IPS-18c (cell line): ENCODE measurements around the gene KRTAP4-9.
"Not testable (repeated sequence)": the region's sequence is repeated elsewhere in the genome, so short reads cannot be mapped to it uniquely, and the experiment has no call there.

Source experiments
- H3K4me3 ChIP-seq: 2 replicates; pipeline ENCODE4 v1.7.0; 2013; ENCODE audit warnings: low read depth, mild to moderate bottlenecking, low read length, moderate library complexity; ENCODE audit not compliant: insufficient read depth
- H3K9me3 ChIP-seq: one replicate; pipeline ENCODE4 v1.6.1; 2013; ENCODE audit warnings: mild to moderate bottlenecking, low read length, moderate library complexity; ENCODE audit not compliant: control insufficient read depth, insufficient read depth

The KRTAP4-9 gene

DNA sequence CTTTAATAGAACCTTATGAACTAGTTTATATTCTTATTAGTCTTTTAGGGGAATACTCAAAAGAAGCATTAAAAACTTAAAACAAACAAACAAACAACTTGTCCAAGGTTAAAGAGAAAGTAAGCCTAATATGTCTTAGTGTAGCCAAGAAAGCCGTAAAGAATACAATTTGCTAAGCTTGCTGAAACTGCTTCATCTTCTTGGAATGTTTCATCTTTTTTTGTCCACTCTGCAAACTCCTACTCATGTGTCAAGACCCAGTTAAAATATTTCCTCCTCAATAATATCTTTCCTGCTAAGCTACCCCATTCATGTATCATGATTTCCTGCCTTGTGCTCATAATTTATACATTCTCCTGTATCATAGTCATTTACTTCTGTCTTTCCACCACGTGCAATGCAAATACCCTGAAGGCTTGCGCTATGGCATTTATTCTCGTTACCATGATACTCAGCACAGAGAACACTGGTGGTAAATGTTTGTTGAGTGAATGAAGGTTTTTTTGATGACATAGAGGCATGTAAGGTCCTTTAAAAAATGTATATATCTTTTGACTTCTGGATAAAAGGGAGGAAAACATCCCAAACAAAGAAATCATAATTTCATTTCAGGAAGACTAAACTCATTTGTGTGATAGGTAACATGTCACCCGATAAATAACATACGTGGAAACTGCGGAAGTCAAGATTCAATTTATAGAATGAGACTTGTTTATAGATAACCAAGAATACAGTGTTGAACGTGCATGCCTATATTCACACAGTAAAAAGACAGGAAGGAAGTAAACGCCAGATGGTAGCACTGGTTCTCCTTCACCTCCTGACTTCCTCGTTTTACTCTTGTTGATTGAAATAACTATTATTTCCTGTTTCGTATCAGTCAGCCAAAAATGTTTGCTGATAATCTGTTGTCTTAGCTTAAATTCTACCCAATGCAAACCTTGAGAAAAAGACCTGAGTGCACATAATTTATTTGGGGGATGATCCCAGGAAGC is 14.8 kb downstream of the KRTAP4-9 start:
- not testable (repeated sequence) for H3K9me3 ChIP-seq, H3K4me3 ChIP-seq

DNA sequence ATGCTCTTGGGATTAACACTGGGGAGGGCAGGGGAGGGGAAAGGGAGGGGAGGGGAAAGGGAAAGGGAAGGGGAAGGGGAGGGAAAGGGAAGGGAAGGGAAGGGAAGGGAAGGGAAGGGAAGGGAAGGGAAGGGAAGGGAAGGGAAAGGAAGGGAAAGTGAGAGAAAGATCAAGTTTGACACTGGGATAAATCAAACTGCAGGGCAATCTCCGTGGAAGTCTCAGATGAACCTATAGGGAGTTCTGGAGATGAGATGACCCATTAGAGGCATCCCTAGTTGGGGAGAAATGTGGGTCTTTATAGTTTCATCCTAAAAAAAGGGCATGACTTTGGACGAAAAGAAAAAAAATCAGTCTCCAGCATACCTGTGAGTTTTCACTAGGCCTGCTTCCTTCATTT is 16.6 kb downstream of the KRTAP4-9 start:
- no peaks in the 10 kb centered on the region for H3K9me3 ChIP-seq
- H3K4me3 ChIP-seq: no peak overlapping the region

- not testable (repeated sequence) for H3K9me3 ChIP-seq, H3K4me3 ChIP-seq
These were observed 18.3 kb downstream of the KRTAP4-9 start for GRCh38 chr17:41123292-41123990.

GRCh38 chr17:41123991-41124371 is 18.8 kb downstream of the KRTAP4-9 start, which contains the start of gene KRTAP4-12:
Gene KRTAP4-12 (minus strand): TSS chr17:41124182. CDS start chr17:41124122, 60 bp downstream.
- H3K9me3 ChIP-seq, H3K4me3 ChIP-seq: not testable (repeated sequence)

DNA sequence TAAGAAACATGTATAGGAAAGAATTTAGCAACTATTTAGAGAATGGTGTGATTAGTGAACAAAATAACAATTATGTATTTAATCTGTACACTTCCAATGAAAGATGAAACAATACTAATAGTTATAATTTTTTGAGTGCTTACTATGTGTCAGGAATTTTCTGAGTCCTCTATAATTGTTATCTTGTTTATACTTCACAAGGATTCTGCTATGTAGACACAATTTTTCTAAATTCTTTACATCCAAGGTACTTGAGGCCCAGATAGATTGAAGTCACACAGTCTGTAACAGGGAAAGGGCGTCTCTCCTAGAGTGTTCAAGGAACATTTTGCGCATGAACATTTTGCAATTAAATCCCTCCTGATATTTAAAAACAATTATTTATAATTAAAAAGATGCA is 19.9 kb downstream of the KRTAP4-9 start:
- H3K9me3 ChIP-seq: no peaks in the 10 kb centered on the region
- no peak overlapping the region for H3K4me3 ChIP-seq

- H3K9me3 ChIP-seq: no peaks in the 10 kb centered on the region
- no peak overlapping the region for H3K4me3 ChIP-seq
These were observed 21.2 kb downstream of the KRTAP4-9 start for GRCh38 chr17:41126412-41126811.

GRCh38 chr17:41127371-41127770 is 22.2 kb downstream of the KRTAP4-9 start:
- Histone ChIP-seq H3K4me3 (no peak overlapping the region), H3K9me3 (no peaks in the 10 kb centered on the region)

- H3K4me3 ChIP-seq: no peak overlapping the region
These were observed 26.8 kb downstream of the KRTAP4-9 start for GRCh38 chr17:41131979-41132378.

GRCh38 chr17:41133880-41134735 is 28.9 kb downstream of the KRTAP4-9 start:
- Histone ChIP-seq H3K9me3 (no peaks in the 10 kb centered on the region), H3K4me3 (no peak overlapping the region)

More at GRCh38 chr17:41131979-41132378, 26.8 kb downstream of the KRTAP4-9 start:
- no peaks in the 10 kb centered on the region for H3K9me3 ChIP-seq

DNA sequence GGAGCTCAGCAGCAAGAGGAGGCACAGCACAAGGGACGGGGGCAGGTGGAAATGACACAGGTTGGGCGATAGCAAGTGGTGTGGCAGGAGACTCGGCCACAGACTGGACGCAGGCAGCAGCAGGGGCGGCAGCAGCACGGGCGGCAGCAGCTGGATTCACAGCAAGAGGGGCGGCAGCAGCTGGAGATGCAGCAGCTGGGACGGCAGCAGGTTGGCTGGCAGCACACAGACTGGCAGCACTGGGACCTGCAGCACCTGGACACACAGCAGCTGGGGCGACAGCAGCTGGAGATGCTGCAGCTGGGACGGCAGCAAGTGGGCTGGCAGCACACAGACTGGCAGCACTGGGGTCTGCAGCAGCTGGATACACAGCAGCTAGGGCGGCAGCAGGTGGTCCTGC is 34.7 kb downstream of the KRTAP4-9 start:
- not testable (repeated sequence) for H3K9me3 ChIP-seq, H3K4me3 ChIP-seq

GRCh38 chr17:41140360-41141131 is 35.4 kb downstream of the KRTAP4-9 start, which contains the start of gene KRTAP4-6:
Gene KRTAP4-6 (minus strand): TSS chr17:41140544. CDS start chr17:41140487, 57 bp downstream.
- no peak within 1 kb of the TSS for H3K4me3 ChIP-seq
- peaks cover 5% of the 10 kb centered on the region for H3K9me3 ChIP-seq

DNA sequence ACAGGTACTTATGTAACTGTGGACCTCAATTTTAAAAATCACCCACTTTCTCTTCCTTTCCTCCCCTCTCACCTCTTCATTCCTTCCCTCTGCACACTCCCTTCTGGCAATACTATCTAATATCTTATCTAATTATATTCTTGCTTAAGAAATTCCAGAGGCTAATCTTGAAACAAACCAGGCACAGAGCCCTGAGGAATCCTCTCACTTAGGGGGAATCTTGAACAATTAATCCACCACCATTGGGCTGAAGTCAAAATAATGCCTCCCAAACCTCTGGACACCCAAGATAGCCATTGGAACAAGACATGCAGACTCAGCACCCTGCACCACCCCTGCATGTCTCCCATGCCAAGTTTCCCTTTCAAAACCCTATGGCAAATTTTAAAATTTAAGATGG is 36.2 kb downstream of the KRTAP4-9 start:
- Histone ChIP-seq H3K9me3 (peaks cover 5% of the 10 kb centered on the region), H3K4me3 (no peak overlapping the region)

GRCh38 chr17:41144846-41145245 is 39.7 kb downstream of the KRTAP4-9 start:
- Histone ChIP-seq H3K9me3 (peaks cover 5% of the 10 kb centered on the region), H3K4me3 (no peak overlapping the region)

GRCh38 chr17:41145261-41145660 is 40.1 kb downstream of the KRTAP4-9 start:
- H3K4me3 ChIP-seq: no peak overlapping the region
- H3K9me3 ChIP-seq: peaks cover 2% of the 10 kb centered on the region

DNA sequence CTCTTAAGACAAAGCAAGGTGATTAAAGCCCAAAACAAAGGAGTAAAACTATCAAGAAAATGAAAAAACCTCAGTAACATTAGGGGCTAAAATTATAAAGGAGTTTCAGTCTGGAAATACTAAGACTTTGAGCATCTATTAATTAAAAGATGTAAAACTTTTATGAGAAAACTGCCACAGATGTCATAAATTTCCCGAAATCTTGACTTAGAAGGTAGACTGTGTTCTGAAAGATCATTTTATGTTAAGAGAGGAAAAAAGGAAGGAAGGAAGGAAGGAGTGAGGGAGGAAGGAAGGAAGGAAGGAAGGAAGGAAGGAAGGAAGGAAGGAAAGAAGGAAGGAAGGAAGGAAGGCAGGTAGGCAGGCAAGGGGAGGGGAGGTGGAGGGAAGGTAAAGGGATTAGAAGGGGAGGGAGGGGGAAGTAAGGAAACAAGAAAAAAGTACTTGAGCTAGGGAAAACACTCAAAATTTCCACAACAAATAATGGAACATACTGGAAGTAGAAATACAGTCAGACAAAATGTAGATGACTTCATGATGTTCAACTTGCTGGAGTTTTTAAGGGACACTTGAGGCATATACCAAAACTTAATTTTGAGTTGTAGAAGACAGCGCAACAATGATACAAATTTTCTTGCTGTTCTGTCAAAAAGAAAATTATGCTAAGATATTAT is 42.5 kb downstream of the KRTAP4-9 start:
- no peaks in the 10 kb centered on the region for H3K9me3 ChIP-seq
- no peak overlapping the region for H3K4me3 ChIP-seq
